HEK293 (cell line): ENCODE measurements around the gene DUOX1.

Experiments
- CTCF ChIA-PET: fragments of 350-600 bp; formaldehyde crosslinking; extraction: SDS; loops from one replicate; lab custom pipeline; 2021; ENCODE audit warnings: antibody characterized with exemption; lab: Yijun Ruan, JAX
- POLR2A ChIA-PET: fragments of 300-600 bp; formaldehyde crosslinking; extraction: SDS; loops from one replicate; lab custom pipeline; 2020; ENCODE audit warnings: antibody characterized with exemption, inconsistent platforms; lab: Yijun Ruan, JAX
- H3K27ac ChIP-seq: fragments of 200-500 bp; sonication (Bioruptor generic); 2 replicates; pipeline ENCODE4 v1.5.1; 2014; ENCODE audit warnings: low read depth, low read length, control low read depth, inconsistent platforms; ENCODE audit errors: extremely low read depth
- H3K36me3 ChIP-seq, 2 experiments: fragments of 200-500 bp in 1 of 2; sonication (Bioruptor generic) in 1 of 2; 1 replicate in 1 of 2; 2 replicates in 1 of 2; pipeline ENCODE4 v1.5.1; 2014 to 2017; ENCODE audit warnings: inconsistent platforms in 2 of 2, low read length in 2 of 2; ENCODE audit not compliant: control insufficient read depth in 2 of 2, insufficient read depth in 1 of 2
- H3K4me1 ChIP-seq: fragments of 200-500 bp; sonication (Bioruptor generic); 2 replicates; pipeline ENCODE4 v1.5.1; 2014; ENCODE audit warnings: mild to moderate bottlenecking, low read length, inconsistent platforms; ENCODE audit not compliant: control insufficient read depth, insufficient read depth
- H3K4me3 ChIP-seq: 2 replicates; pipeline ENCODE4 v1.5.1; 2011; ENCODE audit warnings: low read depth, mild to moderate bottlenecking, control low read depth, low read length, moderate library complexity
- H3K9me3 ChIP-seq: fragments of 200-500 bp; sonication (Bioruptor generic); 2 replicates; pipeline ENCODE4 v1.5.1; 2014; ENCODE audit warnings: low read depth, low read length, inconsistent platforms; ENCODE audit not compliant: control insufficient read depth, insufficient read depth
- MYNN ChIP-seq: fragments of 450-650 bp; formaldehyde crosslinking; IDR thresholded peaks from 2 replicates; pipeline ENCODE4 v1.5.1; 2016; ENCODE audit warnings: missing biosample characterization, missing genetic modification characterization, borderline replicate concordance
- PBX3 ChIP-seq: sonication (generic); formaldehyde crosslinking; IDR thresholded peaks from 2 replicates; pipeline ENCODE4 v1.8.1; 2022; ENCODE audit warnings: mild to moderate bottlenecking, moderate library complexity, missing genetic modification reagents
- YY1 ChIP-seq: fragments of 450-650 bp; formaldehyde crosslinking; IDR thresholded peaks from 2 replicates; pipeline ENCODE4 v1.5.1; 2018; ENCODE audit warnings: missing biosample characterization, missing genetic modification characterization
- ZBTB20 ChIP-seq: fragments of 450-650 bp; formaldehyde crosslinking; IDR thresholded peaks from 2 replicates; pipeline ENCODE4 v1.5.1; 2016; ENCODE audit warnings: missing biosample characterization, missing genetic modification characterization
- ZBTB49 ChIP-seq: fragments of 450-650 bp; formaldehyde crosslinking; IDR thresholded peaks from 2 replicates; pipeline ENCODE4 v1.5.1; 2016; ENCODE audit warnings: missing biosample characterization, missing genetic modification characterization, low read depth
- ZNF112 ChIP-seq: fragments of 450-650 bp; formaldehyde crosslinking; IDR thresholded peaks from 2 replicates; pipeline ENCODE4 v1.5.0; 2017; ENCODE audit warnings: missing biosample characterization, missing genetic modification characterization
- ZNF133 ChIP-seq: fragments of 450-650 bp; formaldehyde crosslinking; IDR thresholded peaks from 2 replicates; pipeline ENCODE4 v1.5.1; 2016; ENCODE audit warnings: missing biosample characterization, missing genetic modification characterization
- ZNF211 ChIP-seq: fragments of 450-650 bp; formaldehyde crosslinking; IDR thresholded peaks from 2 replicates; pipeline ENCODE4 v1.5.1; 2016; ENCODE audit warnings: low read depth, missing biosample characterization, missing genetic modification characterization
- ZNF23 ChIP-seq: fragments of 450-650 bp; formaldehyde crosslinking; IDR thresholded peaks from 2 replicates; pipeline ENCODE4 v1.5.1; 2016; ENCODE audit warnings: missing biosample characterization, missing genetic modification characterization, borderline replicate concordance
- ZNF274 ChIP-seq, 2 experiments: fragments of 200-500 bp in 1 of 2; fragments of 450-650 bp in 1 of 2; sonication (Bioruptor generic) in 1 of 2; formaldehyde crosslinking in 1 of 2; IDR thresholded peaks; 2 replicates each; pipeline versions ENCODE4 v1.5.1 to v1.6.1; 2014 to 2016; ENCODE audit warnings: borderline replicate concordance in 1 of 2, inconsistent platforms in 1 of 2, low read length in 1 of 2, missing biosample characterization in 1 of 2, missing genetic modification characterization in 1 of 2
- ZNF366 ChIP-seq: fragments of 450-650 bp; formaldehyde crosslinking; conservative IDR thresholded peaks from 2 replicates; pipeline ENCODE4 v1.5.1; 2016; ENCODE audit warnings: missing biosample characterization, missing genetic modification characterization
- ZNF37A ChIP-seq: fragments of 450-650 bp; IDR thresholded peaks from 2 replicates; pipeline ENCODE4 v1.5.1; 2018; ENCODE audit warnings: missing biosample characterization, missing genetic modification characterization
- ZNF518A ChIP-seq: fragments of 450-650 bp; formaldehyde crosslinking; conservative IDR thresholded peaks from 2 replicates; pipeline ENCODE4 v1.5.1; 2016; ENCODE audit warnings: low read depth, missing biosample characterization, missing genetic modification characterization
- ZNF549 ChIP-seq: fragments of 450-650 bp; IDR thresholded peaks from 2 replicates; pipeline ENCODE4 v1.5.1; 2018; ENCODE audit warnings: missing biosample characterization, missing genetic modification characterization, mild to moderate bottlenecking, inconsistent platforms, moderate library complexity
- ZNF560 ChIP-seq: fragments of 450-650 bp; formaldehyde crosslinking; IDR thresholded peaks from 2 replicates; pipeline ENCODE4 v1.5.1; 2017; ENCODE audit warnings: missing biosample characterization, missing genetic modification characterization, borderline replicate concordance
- ZNF571 ChIP-seq: fragments of 450-650 bp; formaldehyde crosslinking; IDR thresholded peaks from 2 replicates; pipeline ENCODE4 v1.5.0; 2017; ENCODE audit warnings: missing biosample characterization, missing genetic modification characterization
- ZNF585B ChIP-seq: fragments of 450-650 bp; formaldehyde crosslinking; IDR thresholded peaks from 2 replicates; pipeline ENCODE4 v1.5.1; 2016; ENCODE audit warnings: missing biosample characterization, missing genetic modification characterization
- ZNF600 ChIP-seq: fragments of 450-650 bp; formaldehyde crosslinking; IDR thresholded peaks from 2 replicates; pipeline ENCODE4 v1.5.1; 2016; ENCODE audit warnings: missing biosample characterization, missing genetic modification characterization
- ZNF629 ChIP-seq: fragments of 450-650 bp; formaldehyde crosslinking; IDR thresholded peaks from 2 replicates; pipeline ENCODE4 v1.5.1; 2017; ENCODE audit warnings: missing biosample characterization, missing genetic modification characterization
- ZNF658 ChIP-seq: fragments of 450-650 bp; formaldehyde crosslinking; IDR thresholded peaks from 2 replicates; pipeline ENCODE4; 2016; ENCODE audit warnings: missing biosample characterization, missing genetic modification characterization
- ZSCAN16 ChIP-seq: fragments of 450-650 bp; formaldehyde crosslinking; IDR thresholded peaks from 2 replicates; pipeline ENCODE4 v1.5.1; 2016; ENCODE audit warnings: missing biosample characterization, missing genetic modification characterization
- TF ChIP-seq, protein P1 (sequence below): fragments of 450-650 bp; formaldehyde crosslinking; IDR thresholded peaks from 2 replicates; pipeline ENCODE4 v1.5.1; 2017; ENCODE audit warnings: missing biosample characterization, missing genetic modification characterization

Gene DUOX1

GRCh38 chr15:45093013-45093412 lies 36.8 kb upstream of the DUOX1 start:
- Histone ChIP-seq H3K4me1 (peaks cover 3% of the 10 kb centered on the region; the same call in 1 of the 2 replicates), H3K36me3 (no peaks in the 10 kb centered on the region), H3K27ac (no peak overlapping the region), H3K4me3 (no peak overlapping the region), H3K9me3 (no peaks in the 10 kb centered on the region)
- CTCF ChIA-PET = interaction anchor here (0.6 to 1.7 kb wide), 3 partner anchors 23 to 428 kb away, joined by 3 to 5 read pairs (median 3); no protein-coding TSS in a partner anchor
- POLR2A ChIA-PET = no interaction called here
- TF ChIP-seq YY1 = no peak
- no peak for TF ChIP-seq ZNF366
- TF ChIP-seq, protein P1, sequence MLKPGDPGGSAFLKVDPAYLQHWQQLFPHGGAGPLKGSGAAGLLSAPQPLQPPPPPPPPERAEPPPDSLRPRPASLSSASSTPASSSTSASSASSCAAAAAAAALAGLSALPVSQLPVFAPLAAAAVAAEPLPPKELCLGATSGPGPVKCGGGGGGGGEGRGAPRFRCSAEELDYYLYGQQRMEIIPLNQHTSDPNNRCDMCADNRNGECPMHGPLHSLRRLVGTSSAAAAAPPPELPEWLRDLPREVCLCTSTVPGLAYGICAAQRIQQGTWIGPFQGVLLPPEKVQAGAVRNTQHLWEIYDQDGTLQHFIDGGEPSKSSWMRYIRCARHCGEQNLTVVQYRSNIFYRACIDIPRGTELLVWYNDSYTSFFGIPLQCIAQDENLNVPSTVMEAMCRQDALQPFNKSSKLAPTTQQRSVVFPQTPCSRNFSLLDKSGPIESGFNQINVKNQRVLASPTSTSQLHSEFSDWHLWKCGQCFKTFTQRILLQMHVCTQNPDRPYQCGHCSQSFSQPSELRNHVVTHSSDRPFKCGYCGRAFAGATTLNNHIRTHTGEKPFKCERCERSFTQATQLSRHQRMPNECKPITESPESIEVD (tag by site-specific recombination) = no peak
- no peak for TF ChIP-seq MYNN (tag by site-specific recombination)
- no peak for TF ChIP-seq ZNF658 (tag by site-specific recombination)
- no peak for TF ChIP-seq ZNF211
- TF ChIP-seq ZNF133 (tag by site-specific recombination) = no peak
- no peak for TF ChIP-seq PBX3
- no peak for TF ChIP-seq ZNF560
- TF ChIP-seq ZNF23 (tag by site-specific recombination) = no peak
- no peak for TF ChIP-seq ZSCAN16 (tag by site-specific recombination)
- TF ChIP-seq ZNF549 (tag by site-specific recombination) = no peak
- TF ChIP-seq ZNF112 (tag by site-specific recombination) = no peak
- TF ChIP-seq ZNF629 = no peak
- no peak for TF ChIP-seq ZNF518A (tag by site-specific recombination)
- TF ChIP-seq ZBTB20 (tag by site-specific recombination) = no peak

DNA sequence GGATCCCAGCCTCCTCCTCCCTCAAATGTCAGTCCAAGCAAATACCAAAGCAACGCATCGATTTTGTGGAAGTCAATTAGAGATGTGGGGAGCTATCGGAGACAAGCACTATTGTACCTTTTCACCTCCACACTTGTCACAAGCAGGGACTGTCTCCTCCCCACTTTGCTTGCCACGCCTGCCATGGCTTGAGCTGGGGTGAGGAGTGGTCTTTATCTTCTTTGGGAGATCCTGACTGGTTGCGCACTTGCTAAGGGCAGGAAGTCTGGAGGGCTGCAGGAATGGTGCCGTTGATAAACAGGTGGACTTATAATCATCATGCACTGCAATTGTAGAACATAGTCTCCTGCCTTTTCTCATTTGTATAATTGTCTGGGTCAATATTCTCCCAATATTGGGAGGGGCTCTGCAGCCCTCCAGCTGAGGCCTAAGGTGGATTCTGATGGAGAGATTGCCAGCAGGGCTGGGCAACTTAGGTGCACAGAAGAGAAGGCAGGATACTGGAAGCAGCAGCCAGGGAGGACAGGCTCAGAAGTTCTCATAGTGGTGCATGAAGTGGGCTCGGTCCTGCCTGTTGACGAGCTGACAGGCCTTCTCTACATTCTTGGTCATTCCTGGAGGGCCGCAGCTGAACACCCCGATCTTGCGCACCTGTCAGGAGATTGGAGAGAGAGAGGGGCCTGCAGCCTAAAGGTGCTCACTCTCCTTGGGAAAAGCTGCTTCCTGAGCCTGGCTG lies 36.0 kb upstream of the DUOX1 start:
- Histone ChIP-seq H3K27ac (no peak overlapping the region), H3K36me3 (no peaks in the 10 kb centered on the region), H3K4me3 (no peak overlapping the region), H3K4me1 (peaks cover 2% of the 10 kb centered on the region; the same call in 1 of the 2 replicates), H3K9me3 (no peaks in the 10 kb centered on the region)
- CTCF ChIA-PET = interaction anchor here (0.7 to 1.7 kb wide), 3 partner anchors 22 to 295 kb away, joined by 3 to 5 read pairs (median 3); no protein-coding TSS in a partner anchor
- POLR2A ChIA-PET = interaction anchor here (0.6 kb wide), 1 partner anchor 125 kb away, joined by 4 read pairs; no protein-coding TSS in a partner anchor
- TF ChIP-seq ZNF600 (no peak), ZNF37A (tag by site-specific recombination) (no peak), ZNF560 (no peak), ZBTB49 (tag by site-specific recombination) (no peak), ZNF585B (tag by site-specific recombination) (no peak), ZNF571 (tag by site-specific recombination) (no peak), ZNF274 (IDR thresholded peaks at IDR 0.05; ENCODE audit: low read length) (no peak), ZNF274 (tag by site-specific recombination; IDR thresholded peaks at IDR 0.05; ENCODE audit: borderline replicate concordance) (no peak)
